MCF 10A (cell line): ENCODE data around the gene NINJ1. TPM values are rescaled to one million over a fixed set of nuclear protein-coding genes. Genes with fewer than 3 reads are reported as not detected.

Source experiments
- BruUV-seq: library from RNA; stranded (reverse); fragments of 400-500 nt; replicated peaks from 2 replicates; lab custom pipeline; 2021; lab: Mats Ljungman, UMichigan
- CTCF ChIA-PET: fragments of 300-600 bp; sonication (Branson Sonifier 250); formaldehyde crosslinking; extraction: SDS; loops from one replicate; lab custom pipeline; 2021; ENCODE audit warnings: antibody characterized with exemption, inconsistent platforms; lab: Yijun Ruan, JAX
- POLR2A ChIA-PET: fragments of 300-600, 350-650 bp; sonication (Branson Sonifier 250); formaldehyde crosslinking; extraction: SDS; loops from one replicate; lab custom pipeline; 2020; ENCODE audit warnings: antibody characterized with exemption, inconsistent platforms; lab: Yijun Ruan, JAX
- DNase-seq: peaks from one replicate; pipeline ENCODE4 v3.0.0-alpha.2; 2018; ENCODE audit not compliant: unreplicated experiment
- H3K27ac Mint-ChIP-seq: one replicate; pipeline ENCODE4 v1.8.0; 2022; ENCODE audit warnings: mild to moderate bottlenecking, low read depth, mixed read lengths; ENCODE audit not compliant: unreplicated experiment
- H3K27me3 Mint-ChIP-seq: one replicate; pipeline ENCODE4 v1.8.0; 2022; ENCODE audit warnings: mixed read lengths; ENCODE audit not compliant: insufficient read depth, unreplicated experiment
- H3K36me3 Mint-ChIP-seq: one replicate; pipeline ENCODE4 v1.8.0; 2022; ENCODE audit warnings: mild to moderate bottlenecking, moderate library complexity, mixed read lengths; ENCODE audit not compliant: insufficient read depth, unreplicated experiment
- H3K4me1 Mint-ChIP-seq: one replicate; pipeline ENCODE4 v1.8.0; 2022; ENCODE audit warnings: mixed read lengths; ENCODE audit not compliant: insufficient read depth, unreplicated experiment
- H3K4me3 Mint-ChIP-seq: one replicate; pipeline ENCODE4 v1.8.0; 2022; ENCODE audit warnings: mild to moderate bottlenecking, moderate library complexity, mixed read lengths; ENCODE audit not compliant: unreplicated experiment
- H3K9me3 Mint-ChIP-seq: one replicate; pipeline ENCODE4 v1.8.0; 2022; ENCODE audit warnings: mixed read lengths; ENCODE audit not compliant: unreplicated experiment
- CTCF ChIP-seq: fragments of 200-600 bp; IDR thresholded peaks from one replicate; pipeline ENCODE4 v1.8.0; 2022; ENCODE audit warnings: antibody characterized with exemption, mild to moderate bottlenecking; ENCODE audit not compliant: unreplicated experiment
- intact Hi-C: fragments of 100-400 bp; cut with micrococcal nuclease; formaldehyde crosslinking; loops from 2 replicates; pipeline ENCODE4 v1.14.1; 2022
- total RNA-seq: library from RNA; stranded (reverse); gene quantifications from 2 replicates; pipeline ENCODE4 v1.2.3, GENCODE V29; 2022

Gene NINJ1
- total RNA-seq, 1 experiment from 2014 or later: 64.7 TPM

- Mint-ChIP-seq H3K4me1 (no peaks in the 10 kb centered on the region), H3K36me3 (peaks cover 3% of the 10 kb centered on the region), H3K4me3 (no peak overlapping the region), H3K27me3 (no peaks in the 10 kb centered on the region), H3K9me3 (no peaks in the 10 kb centered on the region), H3K27ac (no peak overlapping the region)
- POLR2A ChIA-PET: no interaction called here
- CTCF ChIA-PET: interaction anchor here (1.0 kb wide), 1 partner anchor 16 kb away, joined by 3 read pairs; no protein-coding TSS in a partner anchor
- TF ChIP-seq CTCF: no peak
- DNase-seq: no peak
- no TSS peak for BruUV-seq
- intact Hi-C loops: no loop called here
Observed at GRCh38 chr9:93174976-93175375, 40.9 kb upstream of the NINJ1 start.

GRCh38 chr9:93173365-93174051 is 39.5 kb upstream of the NINJ1 start:
- intact Hi-C loops: no loop called here
- H3K9me3 Mint-ChIP-seq: no peaks in the 10 kb centered on the region
- no peak overlapping the region for H3K27ac Mint-ChIP-seq
- no peak overlapping the region for H3K4me3 Mint-ChIP-seq
- H3K27me3 Mint-ChIP-seq: no peaks in the 10 kb centered on the region
- H3K36me3 Mint-ChIP-seq: no peaks in the 10 kb centered on the region
- TF ChIP-seq CTCF: no peak
- no TSS peak for BruUV-seq
- H3K4me1 Mint-ChIP-seq: no peaks in the 10 kb centered on the region
- no peak for DNase-seq
- ChIA-PET POLR2A (no interaction called here), CTCF (no interaction called here)

GRCh38 chr9:93172666-93173364 is 38.8 kb upstream of the NINJ1 start:
- no peak for TF ChIP-seq CTCF
- no peaks in the 10 kb centered on the region for H3K27me3 Mint-ChIP-seq
- H3K4me3 Mint-ChIP-seq: no peak overlapping the region
- H3K27ac Mint-ChIP-seq: no peak overlapping the region
- BruUV-seq: no TSS peak
- no peaks in the 10 kb centered on the region for H3K4me1 Mint-ChIP-seq
- intact Hi-C loops: no loop called here
- no peaks in the 10 kb centered on the region for H3K36me3 Mint-ChIP-seq
- POLR2A ChIA-PET: no interaction called here
- no peaks in the 10 kb centered on the region for H3K9me3 Mint-ChIP-seq
- DNase-seq: no peak
- CTCF ChIA-PET: no interaction called here

- H3K27ac Mint-ChIP-seq: no peak overlapping the region
- H3K4me3 Mint-ChIP-seq: no peak overlapping the region
- no TSS peak for BruUV-seq
- no peaks in the 10 kb centered on the region for H3K27me3 Mint-ChIP-seq
- H3K9me3 Mint-ChIP-seq: no peaks in the 10 kb centered on the region
- no peaks in the 10 kb centered on the region for H3K36me3 Mint-ChIP-seq
- ChIA-PET POLR2A (no interaction called here), CTCF (interaction anchor here (0.6 to 0.7 kb wide), 2 partner anchors 94 to 374 kb away, joined by 3 to 6 read pairs; no protein-coding TSS in a partner anchor)
- intact Hi-C loops: no loop called here
- no peak for TF ChIP-seq CTCF
- DNase-seq: no peak
- H3K4me1 Mint-ChIP-seq: no peaks in the 10 kb centered on the region
Observed at GRCh38 chr9:93171261-93171990, 37.4 kb upstream of the NINJ1 start.
